Measurements from ENCODE around the gene MYCBPAP. TPM values are rescaled to one million over a fixed set of nuclear protein-coding genes. Genes with fewer than 3 reads are reported as not detected.

MYCBPAP gene
- 1 to 10 TPM; 4.0 to 4.4 TPM for total RNA-seq

- no peaks in the 10 kb centered on the region for H3K9me3 Mint-ChIP-seq
- peak within 1 kb of the TSS; percentile 91 for H3K4me3 Mint-ChIP-seq
- no peaks in the 10 kb centered on the region for H3K36me3 Mint-ChIP-seq
- DNase-seq (peak; percentile 85), ATAC-seq (ENCODE audit: low read depth) (peak; percentile 72)
- H3K27me3 Mint-ChIP-seq: peaks cover 10% of the 10 kb centered on the region
- H3K27ac Mint-ChIP-seq: peak within 1 kb of the TSS; percentile 94
- peaks cover 37% of the 10 kb centered on the region for H3K4me1 Mint-ChIP-seq
- POLR2A ChIA-PET: no interaction called here
These were observed at the start of gene MYCBPAP for GRCh38 chr17:50507871-50508572. Gene MYCBPAP, plus strand, starts transcription at chr17:50508439. Its CDS starts 236 bp downstream, at chr17:50508675.

- Mint-ChIP-seq H3K9me3 (no peaks in the 10 kb centered on the region), H3K27ac (no peak overlapping the region), H3K4me1 (no peaks in the 10 kb centered on the region), H3K36me3 (peaks cover 2% of the 10 kb centered on the region), H3K4me3 (no peak overlapping the region), H3K27me3 (no peaks in the 10 kb centered on the region)
- POLR2A ChIA-PET: no interaction called here
- DNase-seq: no peak
- ATAC-seq (ENCODE audit: low read depth): no peak
These were observed 49.2 kb upstream of the MYCBPAP start for GRCh38 chr17:50458701-50459676.

- Mint-ChIP-seq H3K27ac (no peak overlapping the region), H3K4me3 (no peak overlapping the region), H3K27me3 (no peaks in the 10 kb centered on the region), H3K4me1 (no peaks in the 10 kb centered on the region), H3K36me3 (peaks cover 2% of the 10 kb centered on the region), H3K9me3 (no peaks in the 10 kb centered on the region)
- POLR2A ChIA-PET: no interaction called here
- no peak for ATAC-seq (ENCODE audit: low read depth)
- DNase-seq: no peak
These were observed 48.5 kb upstream of the MYCBPAP start for GRCh38 chr17:50459756-50460155.

- H3K4me1 Mint-ChIP-seq: no peaks in the 10 kb centered on the region
- H3K27ac Mint-ChIP-seq: no peak overlapping the region
- POLR2A ChIA-PET: no interaction called here
- no peaks in the 10 kb centered on the region for H3K9me3 Mint-ChIP-seq
- H3K36me3 Mint-ChIP-seq: peaks cover 1% of the 10 kb centered on the region
- no peak for ATAC-seq (ENCODE audit: low read depth)
- H3K4me3 Mint-ChIP-seq: no peak overlapping the region
- H3K27me3 Mint-ChIP-seq: peaks cover 2% of the 10 kb centered on the region
- DNase-seq: no peak
These were observed 47.3 kb upstream of the MYCBPAP start for GRCh38 chr17:50460831-50461526.

- no peaks in the 10 kb centered on the region for H3K36me3 Mint-ChIP-seq
- POLR2A ChIA-PET: no interaction called here
- no peak overlapping the region for H3K27ac Mint-ChIP-seq
- H3K4me1 Mint-ChIP-seq: no peaks in the 10 kb centered on the region
- DNase-seq (no peak), ATAC-seq (ENCODE audit: low read depth) (no peak)
- H3K4me3 Mint-ChIP-seq: no peak overlapping the region
- H3K9me3 Mint-ChIP-seq: no peaks in the 10 kb centered on the region
- peaks cover 2% of the 10 kb centered on the region for H3K27me3 Mint-ChIP-seq
These were observed 46.6 kb upstream of the MYCBPAP start for GRCh38 chr17:50461550-50462132.

- H3K9me3 Mint-ChIP-seq: no peaks in the 10 kb centered on the region
- H3K36me3 Mint-ChIP-seq: no peaks in the 10 kb centered on the region
- no peak overlapping the region for H3K27ac Mint-ChIP-seq
- ATAC-seq (ENCODE audit: low read depth) (no peak), DNase-seq (no peak)
- no peaks in the 10 kb centered on the region for H3K4me1 Mint-ChIP-seq
- H3K4me3 Mint-ChIP-seq: no peak overlapping the region
- peaks cover 4% of the 10 kb centered on the region for H3K27me3 Mint-ChIP-seq
- POLR2A ChIA-PET: no interaction called here
These were observed 45.8 kb upstream of the MYCBPAP start for GRCh38 chr17:50462446-50462845.

- H3K4me3 Mint-ChIP-seq: no peak overlapping the region
- peaks cover 2% of the 10 kb centered on the region for H3K36me3 Mint-ChIP-seq
- no peak overlapping the region for H3K27ac Mint-ChIP-seq
- H3K9me3 Mint-ChIP-seq: no peaks in the 10 kb centered on the region
- DNase-seq: no peak
- no peak for ATAC-seq (ENCODE audit: low read depth)
- POLR2A ChIA-PET: interaction anchor here (1.0 kb wide), 1 partner anchor 23 kb away, joined by 3 read pairs; no protein-coding TSS in a partner anchor
- peaks cover 14% of the 10 kb centered on the region for H3K27me3 Mint-ChIP-seq
- H3K4me1 Mint-ChIP-seq: peaks cover 2% of the 10 kb centered on the region
These were observed 44.1 kb upstream of the MYCBPAP start for GRCh38 chr17:50464121-50464520.

- no peaks in the 10 kb centered on the region for H3K9me3 Mint-ChIP-seq
- H3K27ac Mint-ChIP-seq: no peak overlapping the region
- ATAC-seq (ENCODE audit: low read depth) (no peak), DNase-seq (no peak)
- peaks cover 14% of the 10 kb centered on the region for H3K27me3 Mint-ChIP-seq
- peaks cover 2% of the 10 kb centered on the region for H3K4me1 Mint-ChIP-seq
- POLR2A ChIA-PET: interaction anchor here (1.0 kb wide), 1 partner anchor 24 kb away, joined by 3 read pairs; no protein-coding TSS in a partner anchor
- peaks cover 2% of the 10 kb centered on the region for H3K36me3 Mint-ChIP-seq
- no peak overlapping the region for H3K4me3 Mint-ChIP-seq
These were observed 43.5 kb upstream of the MYCBPAP start for GRCh38 chr17:50464736-50465135.

- no peak for ATAC-seq (ENCODE audit: low read depth)
- Mint-ChIP-seq H3K4me1 (peaks cover 2% of the 10 kb centered on the region), H3K27ac (no peak overlapping the region), H3K27me3 (peaks cover 14% of the 10 kb centered on the region), H3K4me3 (no peak overlapping the region), H3K36me3 (peaks cover 2% of the 10 kb centered on the region), H3K9me3 (no peaks in the 10 kb centered on the region)
- POLR2A ChIA-PET: interaction anchor here (1.0 kb wide), 1 partner anchor 24 kb away, joined by 3 read pairs; no protein-coding TSS in a partner anchor
- no peak for DNase-seq
These were observed 43.1 kb upstream of the MYCBPAP start for GRCh38 chr17:50465171-50465570.

- Mint-ChIP-seq H3K27ac (no peak overlapping the region), H3K36me3 (peaks cover 2% of the 10 kb centered on the region), H3K27me3 (peaks cover 14% of the 10 kb centered on the region), H3K9me3 (no peaks in the 10 kb centered on the region), H3K4me1 (peaks cover 2% of the 10 kb centered on the region), H3K4me3 (no peak overlapping the region)
- ATAC-seq (ENCODE audit: low read depth): no peak
- POLR2A ChIA-PET: no interaction called here
- no peak for DNase-seq
These were observed 42.6 kb upstream of the MYCBPAP start for GRCh38 chr17:50465635-50466034.

GRCh38 chr17:50466371-50467113 lies 41.7 kb upstream of the MYCBPAP start:
- Mint-ChIP-seq H3K4me1 (peaks cover 6% of the 10 kb centered on the region), H3K9me3 (no peaks in the 10 kb centered on the region), H3K27ac (no peak overlapping the region), H3K4me3 (no peak overlapping the region), H3K36me3 (peaks cover 2% of the 10 kb centered on the region), H3K27me3 (peaks cover 14% of the 10 kb centered on the region)
- ATAC-seq (ENCODE audit: low read depth) (no peak), DNase-seq (no peak)
- POLR2A ChIA-PET: no interaction called here

- Mint-ChIP-seq H3K27me3 (peaks cover 14% of the 10 kb centered on the region), H3K9me3 (no peaks in the 10 kb centered on the region), H3K4me3 (no peak overlapping the region), H3K27ac (no peak overlapping the region), H3K36me3 (peaks cover 3% of the 10 kb centered on the region), H3K4me1 (peaks cover 8% of the 10 kb centered on the region)
- ATAC-seq (ENCODE audit: low read depth) (no peak), DNase-seq (no peak)
- POLR2A ChIA-PET: no interaction called here
These were observed 41.0 kb upstream of the MYCBPAP start for GRCh38 chr17:50467114-50467854.

All from activated naive CD8-positive, alpha-beta T cell treated with anti-CD3 and anti-CD28 coated beads, Interleukin-2, amount 10 ng/mL, durations not matched to agents 7 days and 5 days (primary cell).